T-cell (primary cell): ENCODE measurements around the gene DCAF6. TPM values are rescaled to one million over a fixed set of nuclear protein-coding genes. Genes with fewer than 3 reads are reported as not detected.

Experiments used
- ATAC-seq, 4 experiments: fragments of 200-7000 bp in 3 of 4; fragments of 150-1000 bp in 1 of 4; cut with Tn5 transposase; replicated peaks in 1 of 4; 1 replicate in 3 of 4; 2 replicates in 1 of 4; pipeline ENCODE4 v1.10.0; 2021; ENCODE audit warnings: moderate library complexity in 3 of 4, mild to moderate bottlenecking in 2 of 4, moderate number of reproducible peaks in 1 of 4
- CTCF ChIA-PET, 2 donors: fragments of 300-600 bp; sonication (Branson Sonifier 250); formaldehyde crosslinking; loops; one replicate each; lab custom pipeline; 2022; ENCODE audit warnings: antibody characterized with exemption in 2 of 2; lab: Charles Lee
- POLR2A ChIA-PET, 2 donors: fragments of 300-600 bp; sonication (Branson Sonifier 250); formaldehyde crosslinking; loops; one replicate each; lab custom pipeline; 2022; ENCODE audit warnings: antibody characterized with exemption in 2 of 2; lab: Charles Lee
- DNase-seq, 35 experiments: peaks; one replicate each; pipeline versions ENCODE4 v3.0.0 to v3.0.0-alpha.2; 2013 to 2023
- H3K27ac ChIP-seq: one replicate; pipeline ENCODE4 v1.5.1; 2013; ENCODE audit warnings: low read length
- H3K27me3 ChIP-seq, 2 experiments: replicated peaks in 1 of 2; 1 replicate in 1 of 2; 2 replicates in 1 of 2; pipeline versions ENCODE4 v1.6.1 to v1.7.0; 2013; ENCODE audit warnings: low read length in 1 of 2, mixed read lengths in 1 of 2; ENCODE audit not compliant: control insufficient read depth in 2 of 2, insufficient read depth in 2 of 2; ENCODE audit errors: extremely low read depth in 1 of 2
- H3K36me3 ChIP-seq, 2 donors: 1 replicate in 1 of 2; 2 replicates in 1 of 2; pipeline versions ENCODE4 v1.6.1 to v1.7.0; 2013; ENCODE audit warnings: low read length in 1 of 2; ENCODE audit not compliant: control insufficient read depth in 2 of 2, insufficient read depth in 1 of 2; ENCODE audit errors: extremely low read depth in 1 of 2
- H3K4me1 ChIP-seq, 2 experiments: 1 replicate in 1 of 2; 2 replicates in 1 of 2; pipeline versions ENCODE4 v1.6.1 to v1.7.0; 2013; ENCODE audit warnings: low read length in 2 of 2, mixed read lengths in 1 of 2; ENCODE audit not compliant: insufficient read depth in 2 of 2, control insufficient read depth in 1 of 2; ENCODE audit errors: extremely low read depth in 1 of 2
- H3K4me3 ChIP-seq, 2 donors: 1 replicate in 1 of 2; 2 replicates in 1 of 2; pipeline versions ENCODE4 v1.5.1 to v1.7.0; 2013; ENCODE audit warnings: mild to moderate bottlenecking in 2 of 2, low read length in 1 of 2, moderate library complexity in 1 of 2; ENCODE audit not compliant: control insufficient read depth in 1 of 2; ENCODE audit errors: extremely low read depth in 1 of 2
- H3K9me3 ChIP-seq: 2 replicates; pipeline ENCODE4 v1.7.0; 2013
- H3K27ac Mint-ChIP-seq, 2 donors: one replicate each; pipeline ENCODE4 v1.8.0; 2020 to 2021; ENCODE audit warnings: mild to moderate bottlenecking in 2 of 2, mixed read lengths in 2 of 2
- H3K27me3 Mint-ChIP-seq, 2 donors: one replicate each; pipeline ENCODE4 v1.8.0; 2021 to 2022; ENCODE audit warnings: mixed read lengths in 2 of 2
- H3K36me3 Mint-ChIP-seq: one replicate; pipeline ENCODE4 v1.8.0; 2021; ENCODE audit warnings: mixed read lengths
- H3K4me1 Mint-ChIP-seq, 3 donors: one replicate each; pipeline ENCODE4 v1.8.0; 2020 to 2022; ENCODE audit warnings: mixed read lengths in 3 of 3, mild to moderate bottlenecking in 1 of 3
- H3K4me3 Mint-ChIP-seq, 3 donors: one replicate each; pipeline ENCODE4 v1.8.0; 2020 to 2022; ENCODE audit warnings: mild to moderate bottlenecking in 3 of 3, mixed read lengths in 3 of 3, moderate library complexity in 3 of 3
- H3K9me3 Mint-ChIP-seq, 3 donors: one replicate each; pipeline ENCODE4 v1.8.0; 2020 to 2022; ENCODE audit warnings: mixed read lengths in 3 of 3
- WGBS: methylation state at CpG from one replicate; pipeline ENCODE4 v1.1.5; 2013; ENCODE audit warnings: missing lambda C conversion rate; ENCODE audit not compliant: insufficient coverage; 5-methylcytosine and 5-hydroxymethylcytosine counted together
- total RNA-seq, 35 experiments: library from RNA in 6 of 35; stranded (reverse) in 6 of 35; fragments of 120-200 nt in 1 of 35; gene quantifications; one replicate each; pipeline versions ENCODE4 v1.2.1 to v1.2.4 and lab custom pipeline; 2013 to 2026

Gene DCAF6
- total RNA-seq, 5 donors from 2014 or later (not counting 1 experiment from before 2014, with no cell fraction given): 21.6 to 27.4 (median 26.9) TPM

GRCh38 chr1:167943541-167943940 is 7.1 kb downstream of the DCAF6 start:
- DNase-seq (no peak), ATAC-seq (no peak)
- Histone ChIP-seq H3K27me3 (no peaks in the 10 kb centered on the region), H3K27ac (no peak overlapping the region), H3K4me3 (no peak overlapping the region), H3K9me3 (no peaks in the 10 kb centered on the region), H3K36me3 (no peaks in the 10 kb centered on the region), H3K4me1 (peaks cover 0 to 9% of the 10 kb centered on the region in 2 experiments)
- H3K4me3 Mint-ChIP-seq: no peak overlapping the region
- CTCF ChIA-PET: no interaction called here
- no peak overlapping the region for H3K27ac Mint-ChIP-seq
- peaks cover 39 to 53% (median 53%) of the 10 kb centered on the region in 3 donors for H3K4me1 Mint-ChIP-seq
- POLR2A ChIA-PET: no interaction called here
- H3K36me3 Mint-ChIP-seq: peaks cover 14% of the 10 kb centered on the region
- WGBS: 100% methylated on average over 8 of the region's 9 CpGs
- peaks cover 0 to 4% (median 0%) of the 10 kb centered on the region in 3 donors for H3K9me3 Mint-ChIP-seq
- no peaks in the 10 kb centered on the region for H3K27me3 Mint-ChIP-seq

- Mint-ChIP-seq H3K4me3 (no peak overlapping the region), H3K27ac (no peak overlapping the region)
- no CpG with 5 or more reads among the region's 2 CpGs for WGBS
These were observed 11.2 kb downstream of the DCAF6 start for GRCh38 chr1:167947733-167948132.

GRCh38 chr1:167949785-167950184 is 13.3 kb downstream of the DCAF6 start:
- Histone ChIP-seq H3K9me3 (no peaks in the 10 kb centered on the region), H3K4me3 (no peak overlapping the region), H3K36me3 (peaks cover 9 to 16% of the 10 kb centered on the region in 2 donors), H3K27me3 (no peaks in the 10 kb centered on the region), H3K27ac (no peak overlapping the region), H3K4me1 (peaks cover 0 to 5% of the 10 kb centered on the region in 2 experiments)
- ATAC-seq (no peak), DNase-seq (no peak)
- WGBS: 80% methylated on average over 1 of the region's 3 CpGs
- Mint-ChIP-seq H3K27me3 (no peaks in the 10 kb centered on the region), H3K4me3 (no peak overlapping the region), H3K4me1 (peaks cover 44 to 51% (median 45%) of the 10 kb centered on the region in 3 donors), H3K9me3 (no peaks in the 10 kb centered on the region), H3K36me3 (peaks cover 25% of the 10 kb centered on the region), H3K27ac (no peak overlapping the region)
- POLR2A ChIA-PET: no interaction called here
- CTCF ChIA-PET: no interaction called here

More at GRCh38 chr1:167947733-167948132, 11.2 kb downstream of the DCAF6 start:
- Mint-ChIP-seq H3K27me3 (no peaks in the 10 kb centered on the region), H3K9me3 (peaks cover 0 to 4% (median 0%) of the 10 kb centered on the region in 3 donors), H3K4me1 (peaks cover 48 to 57% (median 50%) of the 10 kb centered on the region in 3 donors), H3K36me3 (peaks cover 22% of the 10 kb centered on the region)
- ATAC-seq (no peak), DNase-seq (no peak)
- Histone ChIP-seq H3K4me3 (no peak overlapping the region), H3K36me3 (peaks cover 0 to 12% of the 10 kb centered on the region in 2 donors), H3K27ac (no peak overlapping the region), H3K4me1 (peaks cover 0 to 5% of the 10 kb centered on the region in 2 experiments), H3K9me3 (no peaks in the 10 kb centered on the region), H3K27me3 (no peaks in the 10 kb centered on the region)
- ChIA-PET CTCF (no interaction called here), POLR2A (no interaction called here)

GRCh38 chr1:167950569-167950968 is 14.1 kb downstream of the DCAF6 start:
- Histone ChIP-seq H3K27ac (no peak overlapping the region), H3K36me3 (peaks cover 13 to 19% of the 10 kb centered on the region in 2 donors), H3K4me3 (no peak overlapping the region), H3K27me3 (no peaks in the 10 kb centered on the region), H3K4me1 (peaks cover 0 to 5% of the 10 kb centered on the region in 2 experiments), H3K9me3 (no peaks in the 10 kb centered on the region)
- ATAC-seq (no peak), DNase-seq (no peak)
- no CpG with 5 or more reads among the region's 1 CpG for WGBS
- H3K4me1 Mint-ChIP-seq: peaks cover 38 to 52% (median 44%) of the 10 kb centered on the region in 3 donors
- H3K27ac Mint-ChIP-seq: no peak overlapping the region
- H3K9me3 Mint-ChIP-seq: no peaks in the 10 kb centered on the region
- H3K36me3 Mint-ChIP-seq: peaks cover 30% of the 10 kb centered on the region
- no peak overlapping the region for H3K4me3 Mint-ChIP-seq
- POLR2A ChIA-PET: no interaction called here
- CTCF ChIA-PET: no interaction called here
- H3K27me3 Mint-ChIP-seq: no peaks in the 10 kb centered on the region

GRCh38 chr1:167955915-167956314 is 19.4 kb downstream of the DCAF6 start:
- H3K9me3 Mint-ChIP-seq: no peaks in the 10 kb centered on the region
- ChIA-PET POLR2A (interaction anchor here in 1 of 2 donors (0.7 to 1.5 kb wide), 2 partner anchors 20 to 59 kb away, joined by 5 read pairs; partner anchors contain the start of genes DCAF6 and MPC2), CTCF (no interaction called here)
- Histone ChIP-seq H3K36me3 (peaks cover 13 to 18% of the 10 kb centered on the region in 2 donors), H3K4me3 (no peak overlapping the region), H3K27ac (no peak overlapping the region), H3K9me3 (no peaks in the 10 kb centered on the region), H3K27me3 (no peaks in the 10 kb centered on the region), H3K4me1 (no peaks in the 10 kb centered on the region)
- WGBS: no CpG with 5 or more reads among the region's 2 CpGs
- DNase-seq: no peak
- peaks cover 29 to 37% (median 29%) of the 10 kb centered on the region in 3 donors for H3K4me1 Mint-ChIP-seq
- H3K27me3 Mint-ChIP-seq: no peaks in the 10 kb centered on the region
- H3K4me3 Mint-ChIP-seq: no peak overlapping the region
- peaks cover 35% of the 10 kb centered on the region for H3K36me3 Mint-ChIP-seq
- H3K27ac Mint-ChIP-seq: no peak overlapping the region
- ATAC-seq: no peak

GRCh38 chr1:167957710-167958109 is 21.2 kb downstream of the DCAF6 start:
- POLR2A ChIA-PET: no interaction called here
- DNase-seq: no peak
- Histone ChIP-seq H3K9me3 (no peaks in the 10 kb centered on the region), H3K4me3 (no peak overlapping the region), H3K27ac (no peak overlapping the region), H3K27me3 (no peaks in the 10 kb centered on the region), H3K4me1 (no peaks in the 10 kb centered on the region), H3K36me3 (peaks cover 10 to 13% of the 10 kb centered on the region in 2 donors)
- Mint-ChIP-seq H3K27me3 (no peaks in the 10 kb centered on the region), H3K27ac (no peak overlapping the region), H3K4me1 (peaks cover 25 to 43% (median 36%) of the 10 kb centered on the region in 3 donors), H3K36me3 (peaks cover 42% of the 10 kb centered on the region), H3K9me3 (no peaks in the 10 kb centered on the region), H3K4me3 (no peak overlapping the region)
- CTCF ChIA-PET: no interaction called here
- ATAC-seq: no peak
